HEK293T (cell line): ENCODE data around the gene RGS21.

Source experiments
- ARNT ChIP-seq: fragments of 450-650 bp; IDR thresholded peaks from 2 replicates; pipeline ENCODE4 v1.6.1; 2017; ENCODE audit warnings: mild to moderate bottlenecking
- BHLHE40 ChIP-seq: fragments of 450-650 bp; IDR thresholded peaks from 2 replicates; pipeline ENCODE4 v1.6.1; 2016; ENCODE audit warnings: mild to moderate bottlenecking, moderate library complexity, borderline replicate concordance
- ELF4 ChIP-seq: fragments of 450-650 bp; IDR thresholded peaks from 2 replicates; pipeline ENCODE4 v1.6.1; 2017; ENCODE audit warnings: antibody characterized with exemption
- FOXA1 ChIP-seq: fragments of 450-650 bp; IDR thresholded peaks from 2 replicates; pipeline ENCODE4 v1.6.1; 2016; ENCODE audit warnings: mild to moderate bottlenecking
- FOXK2 ChIP-seq: fragments of 450-650 bp; IDR thresholded peaks from 2 replicates; pipeline ENCODE4 v1.6.1; 2016; ENCODE audit warnings: mild to moderate bottlenecking
- FOXM1 ChIP-seq: fragments of 450-650 bp; IDR thresholded peaks from 2 replicates; pipeline ENCODE4 v1.6.1; 2017; ENCODE audit warnings: mild to moderate bottlenecking, borderline replicate concordance
- L3MBTL2 ChIP-seq: fragments of 450-650 bp; conservative IDR thresholded peaks from 2 replicates; pipeline ENCODE4 v1.6.1; 2016; ENCODE audit warnings: mild to moderate bottlenecking
- LEF1 ChIP-seq: fragments of 450-650 bp; IDR thresholded peaks from 2 replicates; pipeline ENCODE4 v1.6.1; 2017; ENCODE audit warnings: mild to moderate bottlenecking, borderline replicate concordance
- NFRKB ChIP-seq: fragments of 450-650 bp; IDR thresholded peaks from 2 replicates; pipeline ENCODE4 v1.6.1; 2016; ENCODE audit warnings: mild to moderate bottlenecking, moderate library complexity
- PKNOX1 ChIP-seq: fragments of 450-650 bp; IDR thresholded peaks from 2 replicates; pipeline ENCODE4 v1.6.1; 2016
- SP1 ChIP-seq: fragments of 450-650 bp; IDR thresholded peaks from 2 replicates; pipeline ENCODE4 v1.6.1; 2017
- SUZ12 ChIP-seq: fragments of 450-650 bp; IDR thresholded peaks from 2 replicates; pipeline ENCODE4 v1.6.1; 2016; ENCODE audit warnings: mild to moderate bottlenecking
- TARDBP ChIP-seq: fragments of 450-650 bp; IDR thresholded peaks from 2 replicates; pipeline ENCODE4 v1.6.1; 2016
- ZNF384 ChIP-seq: fragments of 450-650 bp; IDR thresholded peaks from 2 replicates; pipeline ENCODE4 v1.6.1; 2016

- TF ChIP-seq FOXM1 = no peak
- TF ChIP-seq NFRKB = no peak
- TF ChIP-seq SP1 = no peak
- TF ChIP-seq BHLHE40 = no peak
- TF ChIP-seq FOXK2 = no peak
- TF ChIP-seq ZNF384 = no peak
- TF ChIP-seq TARDBP = no peak
- TF ChIP-seq ELF4 = no peak
- TF ChIP-seq ARNT = no peak
- no peak for TF ChIP-seq SUZ12
- TF ChIP-seq LEF1 = no peak
- TF ChIP-seq L3MBTL2 = no peak
- TF ChIP-seq PKNOX1 = no peak
- no peak for TF ChIP-seq FOXA1
Measured at GRCh38 chr1:192395211-192395610, 78.4 kb downstream of the RGS21 start.
